Activated T-helper 9 cell treated with anti-CD3 and anti-CD28 coated beads, Interleukin-2, amount 50 U/mL, for 16 hours (primary cell): ENCODE results near the gene APBB2.
A peak's percentile ranks its signal among the peaks of the same experiment; 100 is the strongest.

Source experiments
- DNase-seq: peaks from one replicate; pipeline ENCODE4 v3.0.0-alpha.2; 2020; ENCODE audit warnings: low read depth

The APBB2 gene

DNA sequence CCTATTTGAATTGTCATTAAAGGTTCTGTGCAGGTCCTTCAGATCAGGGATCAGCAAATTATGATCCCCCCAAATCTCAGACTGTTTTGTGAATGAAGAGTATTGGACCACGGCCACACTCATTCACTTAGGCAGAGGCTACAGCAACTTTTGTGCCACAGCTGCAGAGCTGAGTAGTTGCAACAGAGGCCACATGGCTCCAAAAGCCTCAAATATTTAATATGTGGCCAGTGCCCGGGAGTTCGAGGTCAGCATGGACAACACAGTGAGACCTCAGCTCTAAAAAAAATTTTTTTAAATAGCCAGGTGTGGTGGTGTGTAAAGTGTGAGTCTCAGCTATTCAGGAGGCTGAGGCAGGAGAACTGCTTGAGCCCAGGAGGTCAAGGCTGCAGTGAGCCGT, 363.8 kb downstream of the APBB2 start:
- no peak for DNase-seq

DNA sequence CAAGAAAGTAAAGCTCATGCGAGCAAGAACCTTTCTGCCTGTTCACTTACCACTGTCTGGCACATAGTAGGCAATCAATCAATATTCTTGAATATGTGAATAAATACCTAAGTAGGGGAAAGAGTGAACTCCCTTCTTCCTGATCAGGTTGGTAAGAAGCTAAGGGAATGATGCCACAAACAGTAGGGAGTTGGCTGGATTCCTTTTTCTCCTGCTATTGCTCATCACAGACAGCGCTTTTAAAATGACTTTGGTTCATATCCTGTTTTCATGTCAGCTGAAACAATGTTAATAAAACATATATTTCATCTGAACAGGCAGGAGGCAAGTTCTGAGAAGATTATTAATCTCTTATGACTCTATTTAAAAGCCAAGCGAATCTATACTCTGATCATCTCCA, 365.4 kb downstream of the APBB2 start:
- no peak for DNase-seq

GRCh38 chr4:40848251-40848650, 366.1 kb downstream of the APBB2 start:
- DNase-seq, result no peak

DNA sequence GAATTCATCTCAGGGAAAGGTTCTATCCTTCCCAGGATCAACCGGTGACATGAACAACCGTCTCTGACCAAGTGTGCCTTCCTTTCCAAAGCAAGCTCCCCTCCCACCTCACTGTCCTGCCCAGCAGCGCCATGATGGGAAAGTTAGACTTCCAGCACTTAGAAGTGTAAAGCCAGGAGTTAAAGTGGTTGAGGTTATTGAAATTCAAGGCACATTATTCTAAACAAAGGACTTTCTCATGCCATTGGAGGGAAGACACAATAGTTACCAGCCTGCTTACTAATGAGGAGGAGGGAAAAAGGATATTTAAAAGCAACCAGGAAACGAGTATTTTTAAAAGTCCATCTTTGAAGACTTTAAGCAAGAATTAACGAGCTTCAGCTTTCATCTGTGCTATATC, 367.8 kb downstream of the APBB2 start:
- no peak for DNase-seq

- DNase-seq, result no peak
These were observed 369.0 kb downstream of the APBB2 start for GRCh38 chr4:40845154-40845835.

GRCh38 chr4:40844261-40844660, 370.1 kb downstream of the APBB2 start:
- no peak for DNase-seq

- no peak for DNase-seq
These were observed 370.6 kb downstream of the APBB2 start for GRCh38 chr4:40843696-40844095.

DNA sequence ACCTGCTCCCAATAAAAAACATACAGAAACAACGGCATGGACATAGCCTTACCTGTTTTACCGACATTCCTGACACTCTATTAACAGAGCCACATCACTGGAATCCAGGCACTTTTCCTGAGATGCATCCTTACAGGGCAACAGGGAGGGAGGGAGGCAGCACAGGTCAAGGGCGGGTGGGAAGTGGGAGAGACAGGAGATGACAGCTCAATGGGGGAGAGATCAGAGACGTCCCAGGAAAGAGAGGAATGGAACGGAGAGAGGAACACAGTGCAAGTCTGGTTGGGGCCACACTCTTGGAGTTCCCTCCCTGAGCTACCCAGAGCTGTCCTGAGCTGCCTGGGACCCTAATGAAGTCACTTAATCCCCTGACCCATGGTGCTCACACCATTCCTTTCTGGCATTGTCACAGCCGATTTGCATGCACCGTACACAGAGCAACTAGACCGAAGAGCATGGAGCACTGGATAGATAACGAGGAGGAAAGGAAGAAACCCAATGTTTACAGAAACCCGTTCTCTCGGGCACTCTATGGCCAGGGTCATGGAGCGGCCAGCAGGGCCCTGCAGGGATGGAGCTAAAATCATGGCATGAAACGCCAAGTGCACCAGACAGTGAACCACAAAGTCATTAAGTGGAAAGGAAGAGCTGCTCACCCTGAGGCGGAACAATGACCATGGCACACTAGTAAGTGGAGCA, 371.5 kb downstream of the APBB2 start:
- DNase-seq, result no peak

GRCh38 chr4:40842318-40842717, 372.0 kb downstream of the APBB2 start:
- DNase-seq, result no peak

DNA sequence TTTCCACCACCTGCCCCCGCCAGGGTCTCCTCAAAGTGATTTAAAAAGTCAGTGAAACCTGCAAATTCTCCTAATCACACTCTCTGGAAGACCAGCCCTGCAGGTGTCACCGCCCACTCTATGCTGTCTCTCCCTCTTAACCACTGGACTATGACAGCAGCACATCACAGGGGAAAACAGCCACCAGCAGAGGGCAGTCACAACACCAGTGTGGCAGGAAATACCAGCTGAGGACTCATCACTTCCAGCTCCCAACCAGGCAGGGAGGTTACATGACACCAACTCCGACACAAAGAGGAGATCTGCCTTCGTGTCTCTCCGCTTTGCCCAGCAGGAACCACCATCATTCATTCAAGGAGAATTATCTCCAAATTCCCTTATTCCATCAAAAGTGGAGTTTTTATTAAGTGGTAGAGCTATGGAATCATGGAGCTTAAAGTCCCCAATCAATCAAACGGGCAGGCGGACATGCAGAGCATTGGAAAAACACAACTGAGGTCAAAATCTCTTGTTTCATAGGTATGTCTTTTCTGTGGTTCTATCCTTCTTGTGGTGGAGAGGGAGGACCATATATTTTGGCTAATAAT, 373.3 kb downstream of the APBB2 start:
- peak; percentile 54 for DNase-seq

DNA sequence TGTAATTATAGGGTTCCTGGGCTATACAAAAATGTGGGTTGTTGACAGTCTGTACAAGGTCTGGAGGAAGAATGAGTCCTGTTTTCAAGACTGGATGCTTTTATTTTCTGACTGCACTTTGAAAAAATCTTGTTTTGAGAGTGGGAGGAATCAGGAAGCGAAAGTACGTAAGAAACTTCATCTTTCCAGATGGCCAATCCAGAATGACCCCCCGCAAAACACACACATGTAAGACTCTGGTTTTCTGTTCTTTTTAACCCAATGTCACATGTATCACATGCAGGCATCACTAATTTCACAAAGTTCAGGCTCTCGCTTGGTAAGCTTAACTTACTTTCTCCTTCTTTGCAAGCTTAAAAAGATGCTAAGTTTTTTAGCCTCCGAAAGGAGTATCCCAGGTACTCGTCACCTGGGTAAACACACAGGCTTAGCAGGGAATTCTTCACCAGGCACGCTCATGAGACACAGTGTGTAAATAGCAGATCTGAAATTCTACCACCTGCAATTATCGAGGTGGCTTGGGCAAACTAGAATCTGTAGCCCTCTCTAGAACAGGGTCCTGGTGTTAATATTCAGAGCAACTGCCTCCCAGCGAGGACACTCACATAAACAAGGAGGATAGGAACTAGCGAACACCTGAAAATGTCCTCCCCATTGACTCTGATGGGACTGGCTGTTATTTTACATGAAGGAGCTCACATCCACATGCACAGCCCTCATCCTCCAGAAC, 373.9 kb downstream of the APBB2 start:
- no peak for DNase-seq

GRCh38 chr4:40838742-40839141, 375.6 kb downstream of the APBB2 start:
- DNase-seq, result no peak

- DNase-seq, result no peak
These were observed 377.1 kb downstream of the APBB2 start for GRCh38 chr4:40837094-40837870.

- no peak for DNase-seq
These were observed 381.1 kb downstream of the APBB2 start for GRCh38 chr4:40833212-40833611.

DNA sequence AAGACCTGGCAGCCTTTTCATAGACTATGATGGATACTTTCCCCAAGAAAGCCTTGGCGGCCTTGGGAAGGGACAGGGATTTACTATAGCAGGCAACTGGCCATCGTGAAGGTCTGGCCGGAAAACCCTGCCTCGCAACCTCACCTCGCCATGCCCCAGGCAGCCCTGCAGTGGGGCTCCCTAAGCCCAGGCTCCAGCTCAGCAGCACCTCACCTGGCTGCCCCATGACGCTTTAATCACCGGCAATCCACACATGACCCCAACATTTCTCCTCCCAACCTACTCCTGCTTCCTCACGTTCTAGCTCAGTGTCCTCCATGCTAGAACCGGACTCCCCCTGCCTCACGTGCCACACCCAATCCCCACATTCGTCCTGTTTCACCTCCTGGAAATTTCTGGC, 382.2 kb downstream of the APBB2 start:
- no peak for DNase-seq

DNA sequence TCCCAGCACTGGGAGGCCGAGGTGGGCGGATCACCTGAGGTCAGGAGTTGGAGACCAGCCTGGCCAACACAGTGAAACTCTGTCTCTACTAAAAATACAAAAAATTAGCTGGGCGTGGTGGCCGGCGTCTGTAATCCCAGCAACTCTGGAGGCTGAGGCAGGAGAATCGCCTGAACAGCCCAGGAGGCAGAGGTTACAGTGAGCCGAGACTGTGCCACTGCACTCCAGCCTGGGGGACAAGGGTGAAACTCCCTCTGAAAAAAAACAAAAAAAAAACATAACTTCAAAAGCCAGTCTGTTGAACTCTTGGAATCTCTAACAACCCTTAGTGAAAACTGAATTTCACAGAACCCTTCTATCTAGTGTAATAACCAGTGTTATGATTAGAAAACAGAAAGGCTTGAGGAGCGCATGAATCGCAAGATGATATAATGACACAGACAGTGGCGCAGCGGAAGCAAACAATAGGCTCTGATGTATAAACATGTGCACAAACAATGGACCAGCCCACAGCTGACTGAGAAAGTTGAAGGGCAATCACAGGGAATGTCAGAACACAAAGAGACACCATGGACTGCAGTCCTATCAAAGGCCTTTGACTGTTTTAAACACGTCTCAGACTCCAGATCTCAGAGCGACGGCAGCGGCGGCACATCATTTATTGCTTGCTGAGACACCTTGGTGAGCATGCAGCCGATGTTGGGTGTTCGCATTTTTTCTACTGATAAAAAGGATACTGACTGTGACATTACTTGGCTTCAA, 383.0 kb downstream of the APBB2 start:
- no peak for DNase-seq

- DNase-seq, result no peak
These were observed 384.8 kb downstream of the APBB2 start for GRCh38 chr4:40829586-40829985.

DNA sequence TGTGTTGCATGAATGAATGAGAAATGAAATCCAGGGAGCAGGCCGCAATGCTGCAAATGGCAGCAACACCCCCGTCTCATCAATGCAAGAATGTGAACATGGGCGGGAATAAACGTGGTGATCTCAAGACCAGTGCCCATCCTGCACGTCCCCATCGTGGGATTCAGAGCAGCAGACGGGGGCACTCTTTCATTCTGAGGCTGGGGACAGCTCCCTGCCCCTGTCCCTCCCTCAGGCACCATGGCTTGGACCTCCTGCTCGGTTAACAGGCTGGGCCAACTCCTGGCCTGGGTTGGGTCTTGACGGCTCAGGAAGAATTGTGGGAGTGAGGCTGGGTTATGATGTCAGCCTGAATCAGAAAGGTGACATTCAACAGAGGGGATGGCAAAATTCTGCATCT, 385.7 kb downstream of the APBB2 start:
- DNase-seq, result no peak

GRCh38 chr4:40827758-40828157, 386.6 kb downstream of the APBB2 start:
- no peak for DNase-seq

- DNase-seq, result no peak
These were observed 387.5 kb downstream of the APBB2 start for GRCh38 chr4:40826821-40827220.
